GM23338 (cell line): Measurements from ENCODE around the gene DCLK2. TPM values are rescaled to one million over a fixed set of nuclear protein-coding genes. Genes with fewer than 3 reads are reported as not detected.

Experiments
- ATAC-seq: fragments of 200-7000 bp; cut with Tn5 transposase; 3 replicates; pipeline ENCODE4 v1.9.1; 2020
- DNase-seq: peaks from one replicate; pipeline ENCODE4 v3.0.0-alpha.2; 2015; ENCODE audit warnings: low spot score
- H2AFZ ChIP-seq: fragments of 200-600 bp; sonication (generic); 2 replicates; pipeline ENCODE4 v1.8.0; 2016; ENCODE audit warnings: antibody characterized with exemption, mild to moderate bottlenecking, moderate library complexity
- H3F3A ChIP-seq: fragments of 200-600 bp; sonication (generic); replicated peaks from 2 replicates; pipeline ENCODE4 v1.8.0; 2017; ENCODE audit warnings: antibody characterized with exemption, mixed run types, low read depth
- H3K27ac ChIP-seq: fragments of 200-600 bp; sonication (generic); 2 replicates; pipeline ENCODE4 v1.6.1; 2016; ENCODE audit warnings: low read depth
- H3K27me3 ChIP-seq: fragments of 200-600 bp; sonication (generic); 2 replicates; pipeline ENCODE4 v1.8.0; 2016; ENCODE audit warnings: mild to moderate bottlenecking, mixed run types, moderate library complexity; ENCODE audit not compliant: insufficient read depth
- H3K36me3 ChIP-seq: fragments of 200-600 bp; sonication (generic); 2 replicates; pipeline ENCODE4 v1.8.0; 2016; ENCODE audit warnings: mild to moderate bottlenecking; ENCODE audit not compliant: insufficient read depth
- H3K4me1 ChIP-seq: fragments of 200-600 bp; sonication (generic); 2 replicates; pipeline ENCODE4 v1.8.0; 2016; ENCODE audit warnings: mild to moderate bottlenecking, moderate library complexity; ENCODE audit not compliant: insufficient read depth
- H3K4me2 ChIP-seq: fragments of 200-600 bp; sonication (generic); 2 replicates; pipeline ENCODE4 v1.7.1; 2017; ENCODE audit warnings: mixed run types
- H3K4me3 ChIP-seq: fragments of 200-600 bp; sonication (generic); 2 replicates; pipeline ENCODE4 v1.6.1; 2016; ENCODE audit warnings: mixed run types
- H3K79me2 ChIP-seq: fragments of 200-600 bp; sonication (generic); replicated peaks from 2 replicates; pipeline ENCODE4 v1.8.0; 2017; ENCODE audit warnings: mild to moderate bottlenecking; ENCODE audit not compliant: insufficient read depth
- H3K9me2 ChIP-seq: fragments of 200-600 bp; sonication (generic); 2 replicates; pipeline ENCODE4 v1.8.0; 2017; ENCODE audit not compliant: insufficient read depth
- H4K20me1 ChIP-seq: fragments of 200-600 bp; sonication (generic); replicated peaks from 2 replicates; pipeline ENCODE4 v1.8.0; 2017; ENCODE audit warnings: mild to moderate bottlenecking; ENCODE audit not compliant: insufficient read depth
- H3K27ac Mint-ChIP-seq: 2 replicates; pipeline ENCODE4 v1.8.0; 2020; ENCODE audit warnings: inconsistent platforms, mild to moderate bottlenecking, moderate library complexity, mixed read lengths
- H3K27me3 Mint-ChIP-seq: 3 replicates; pipeline ENCODE4 v1.8.0; 2022; ENCODE audit warnings: low read depth, mild to moderate bottlenecking, moderate library complexity, mixed read lengths, inconsistent platforms; ENCODE audit not compliant: insufficient read depth, poor library complexity
- H3K36me3 Mint-ChIP-seq: 3 replicates; pipeline ENCODE4 v1.8.0; 2021; ENCODE audit warnings: low read depth, mild to moderate bottlenecking, inconsistent platforms, moderate library complexity, mixed read lengths
- H3K4me1 Mint-ChIP-seq: 3 replicates; pipeline ENCODE4 v1.8.0; 2020; ENCODE audit warnings: mild to moderate bottlenecking, inconsistent platforms, mixed read lengths
- H3K4me3 Mint-ChIP-seq: 3 replicates; pipeline ENCODE4 v1.8.0; 2021; ENCODE audit warnings: moderate library complexity, mild to moderate bottlenecking, inconsistent platforms, mixed read lengths
- H3K9me3 Mint-ChIP-seq: 3 replicates; pipeline ENCODE4 v1.8.0; 2020; ENCODE audit warnings: moderate library complexity, mild to moderate bottlenecking, inconsistent platforms, mixed read lengths
- CREB1 ChIP-seq: fragments of 250-450 bp; sonication (Bioruptor Pico); IDR thresholded peaks from 2 replicates; pipeline ENCODE4 v1.5.0; 2020; ENCODE audit warnings: low read depth, mild to moderate bottlenecking, moderate library complexity
- CTCF ChIP-seq, 2 experiments: fragments of 200-600 bp in 1 of 2; sonication (generic) in 1 of 2; conservative IDR thresholded peaks; 2 replicates each; pipeline versions ENCODE4 v1.5.1 to v1.6.1; 2016 to 2017; ENCODE audit warnings: antibody characterized with exemption in 2 of 2, low read depth in 2 of 2, mild to moderate bottlenecking in 2 of 2, moderate library complexity in 1 of 2
- ETS1 ChIP-seq: IDR thresholded peaks from 2 replicates; pipeline ENCODE4 v1.6.1; 2016; ENCODE audit warnings: antibody characterized with exemption
- EZH2 ChIP-seq: fragments of 200-600 bp; sonication (generic); IDR thresholded peaks from one replicate; pipeline ENCODE4 v1.8.0; 2017; ENCODE audit warnings: antibody characterized with exemption, mild to moderate bottlenecking, low read depth; ENCODE audit not compliant: unreplicated experiment
- EZH2phosphoT487 ChIP-seq: fragments of 200-600 bp; sonication (generic); IDR thresholded peaks from one replicate; pipeline ENCODE4 v1.8.1; 2018; ENCODE audit warnings: antibody characterized with exemption; ENCODE audit not compliant: unreplicated experiment
- JUNB ChIP-seq: IDR thresholded peaks from one replicate; pipeline ENCODE4 v1.6.1; 2016; ENCODE audit warnings: antibody characterized with exemption; ENCODE audit not compliant: unreplicated experiment
- NANOG ChIP-seq: IDR thresholded peaks from 2 replicates; pipeline ENCODE4 v1.6.1; 2016; ENCODE audit warnings: antibody characterized with exemption, borderline replicate concordance
- POLR2AphosphoS5 ChIP-seq: IDR thresholded peaks from 2 replicates; pipeline ENCODE4 v1.6.1; 2016; ENCODE audit warnings: antibody characterized with exemption, low read depth
- REST ChIP-seq: IDR thresholded peaks from one replicate; pipeline ENCODE4 v1.6.1; 2018; ENCODE audit warnings: antibody characterized with exemption; ENCODE audit not compliant: unreplicated experiment
- STAT1 ChIP-seq: IDR thresholded peaks from one replicate; pipeline ENCODE4 v1.6.1; 2016; ENCODE audit warnings: antibody characterized with exemption; ENCODE audit not compliant: unreplicated experiment
- ZNF114 ChIP-seq: fragments of 250-450 bp; sonication (Bioruptor Pico); IDR thresholded peaks from 2 replicates; pipeline ENCODE4 v1.5.0; 2020; ENCODE audit warnings: mild to moderate bottlenecking, moderate library complexity
- ZNF331 ChIP-seq: fragments of 250-450 bp; sonication (Bioruptor Pico); IDR thresholded peaks from 2 replicates; pipeline ENCODE4 v1.5.0; 2020; ENCODE audit warnings: low read depth, mild to moderate bottlenecking, moderate library complexity
- ZNF462 ChIP-seq: fragments of 250-450 bp; sonication (Bioruptor Pico); IDR thresholded peaks from 2 replicates; pipeline ENCODE4 v1.5.0; 2020; ENCODE audit warnings: mild to moderate bottlenecking, moderate library complexity
- polyA plus RNA-seq: library from polyadenylated mRNA; unstranded; fragments of >200 nt; fragmentation: Nextera tagmentation; extraction: Ambion mirVana; gene quantifications from 2 replicates; pipeline ENCODE4 v1.2.1, GENCODE V29; 2016
- total RNA-seq: library from RNA; depleted of rRNA; stranded (reverse); fragments of >200 nt; shearing (Covaris generic); gene quantifications from 2 replicates; pipeline ENCODE4 v1.2.3, GENCODE V29; 2014

Gene DCLK2
- total and polyA plus RNA-seq, 2 experiments from 2014 or later = 0.49 TPM; not detected in 1

- no peak overlapping the region for H3K4me2 ChIP-seq
- H4K20me1 ChIP-seq = no peaks in the 10 kb centered on the region
- Mint-ChIP-seq H3K27me3 (no peaks in the 10 kb centered on the region), H3K9me3 (peaks cover 5% of the 10 kb centered on the region; the same call in 2 of the 3 replicates), H3K27ac (no peak overlapping the region), H3K4me3 (no peak overlapping the region), H3K36me3 (peaks cover under 1% of the 10 kb centered on the region; the same call in 1 of the 3 replicates), H3K4me1 (peaks cover 4% of the 10 kb centered on the region; the same call in 2 of the 3 replicates)
- H3K27me3 ChIP-seq = no peaks in the 10 kb centered on the region
- no peaks in the 10 kb centered on the region for H3K79me2 ChIP-seq
- H3K36me3 ChIP-seq = no peaks in the 10 kb centered on the region
- no peak overlapping the region for H2AFZ ChIP-seq
- DNase-seq (no peak), ATAC-seq (no peak)
- TF ChIP-seq POLR2AphosphoS5 (no peak), STAT1 (no peak), CTCF (conservative IDR thresholded peaks at IDR 0.05; ENCODE audit: low read depth in 2 of 2) (no peak), ZNF462 (no peak), CREB1 (no peak), NANOG (no peak), REST (no peak), EZH2phosphoT487 (no peak), JUNB (no peak), ZNF114 (CRISPR knock-in tag) (no peak), EZH2 (no peak), ZNF331 (CRISPR knock-in tag) (no peak), ETS1 (no peak)
- H3F3A ChIP-seq = no peaks in the 10 kb centered on the region
- H3K4me1 ChIP-seq = no peaks in the 10 kb centered on the region
- no peaks in the 10 kb centered on the region; the same call in 1 of the 2 replicates for H3K9me2 ChIP-seq
- no peak overlapping the region for H3K4me3 ChIP-seq
- H3K27ac ChIP-seq = no peak overlapping the region
These were observed 71.1 kb downstream of the DCLK2 start for GRCh38 chr4:150149381-150149780.
